ENCODE measurements around the gene RECQL5.

Gene RECQL5

DNA sequence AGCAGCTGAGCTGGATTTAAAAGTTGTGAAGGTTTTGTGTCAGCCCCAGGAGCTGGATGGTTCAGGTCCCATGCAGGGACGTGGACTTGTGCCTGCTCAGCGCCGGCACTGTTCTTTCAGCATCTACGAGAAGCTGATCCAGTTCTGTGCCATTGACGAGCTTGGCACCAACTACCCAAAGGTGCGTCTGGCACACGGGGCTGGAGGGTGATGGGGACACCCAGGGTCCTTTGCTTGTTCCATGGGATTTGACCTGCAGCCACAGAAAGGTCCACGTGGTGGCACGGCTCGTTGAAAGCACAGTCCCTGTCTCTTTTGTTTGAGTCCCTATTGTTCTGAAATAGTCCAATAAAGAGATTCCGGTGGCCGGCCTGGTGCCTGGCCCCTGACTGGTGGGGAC is 36.2 kb upstream of the RECQL5 start:
- H3K4me3 ChIP-seq (replicated peaks; ENCODE audit: low read depth, low read length) = no peak overlapping the region
- no peak for DNase-seq (ENCODE audit: extremely low read depth, low read depth)
- no peak for TF ChIP-seq CTCF (IDR thresholded peaks at IDR 0.05; ENCODE audit: low read depth, low read length, missing control alignments)

- no peak for DNase-seq (ENCODE audit: extremely low read depth, low read depth)
- no peak overlapping the region for H3K4me3 ChIP-seq (replicated peaks; ENCODE audit: low read depth, low read length)
- TF ChIP-seq CTCF (IDR thresholded peaks at IDR 0.05; ENCODE audit: low read depth, low read length, missing control alignments) = no peak
Observed at GRCh38 chr17:75701288-75701687, 34.3 kb upstream of the RECQL5 start.

DNA sequence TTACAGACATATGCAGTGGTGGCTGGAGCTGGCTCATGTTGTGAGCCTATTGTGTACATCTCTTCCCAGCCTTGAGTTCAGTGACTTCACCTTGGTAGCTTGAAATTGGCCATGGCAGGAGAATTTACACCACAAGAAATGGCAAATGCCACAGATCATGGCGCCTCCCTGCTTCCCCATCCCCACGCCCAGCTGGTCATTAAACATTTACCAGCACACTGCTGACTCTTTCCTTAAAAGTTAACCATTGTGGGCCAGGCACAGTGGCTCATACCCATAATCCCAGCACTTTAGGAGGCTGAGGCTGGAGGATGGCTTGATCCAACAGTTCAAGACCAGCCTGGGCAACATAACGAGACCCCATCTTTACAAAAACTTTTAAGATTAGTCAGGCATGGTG is 31.7 kb upstream of the RECQL5 start:
- no peak for TF ChIP-seq CTCF (IDR thresholded peaks at IDR 0.05; ENCODE audit: low read depth, low read length, missing control alignments)
- no peak for DNase-seq (ENCODE audit: extremely low read depth, low read depth)
- no peak overlapping the region for H3K4me3 ChIP-seq (replicated peaks; ENCODE audit: low read depth, low read length)

DNA sequence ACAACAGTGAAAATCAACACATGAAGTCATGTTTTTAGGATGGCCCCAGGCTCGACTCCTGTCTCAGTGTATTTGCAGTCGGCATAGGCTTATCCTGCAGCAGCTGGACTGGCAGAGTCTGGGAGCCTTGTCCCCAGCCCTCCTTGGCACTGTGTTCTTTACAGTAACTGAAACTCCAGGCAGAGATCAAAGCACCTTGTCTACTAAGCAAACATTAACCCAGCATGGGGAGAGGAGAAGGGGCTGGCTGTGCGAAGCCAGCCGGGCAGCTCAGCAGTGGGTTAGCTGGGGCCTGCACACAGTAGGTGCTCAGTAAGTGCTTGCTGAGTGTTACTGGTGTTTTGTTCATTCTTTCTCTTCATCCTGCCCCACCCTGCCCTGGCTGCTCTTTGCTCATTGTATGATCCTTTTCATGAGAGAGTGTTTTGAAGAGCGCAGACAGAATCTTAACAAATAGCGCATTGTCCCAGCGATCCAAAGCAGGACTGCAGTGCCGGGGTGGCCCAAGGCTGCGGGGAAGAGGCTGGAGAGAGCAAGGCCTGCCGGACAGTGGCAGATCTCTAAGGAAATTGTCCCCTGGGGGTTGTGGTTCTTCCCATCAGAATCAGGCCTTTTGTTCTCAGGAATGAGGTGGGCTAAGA is 30.8 kb upstream of the RECQL5 start:
- no peak for TF ChIP-seq CTCF (IDR thresholded peaks at IDR 0.05; ENCODE audit: low read depth, low read length, missing control alignments)
- no peak for DNase-seq (ENCODE audit: extremely low read depth, low read depth)
- no peak overlapping the region for H3K4me3 ChIP-seq (replicated peaks; ENCODE audit: low read depth, low read length)

GRCh38 chr17:75695830-75696271 is 28.9 kb upstream of the RECQL5 start:
- TF ChIP-seq CTCF (IDR thresholded peaks at IDR 0.05; ENCODE audit: low read depth, low read length, missing control alignments) = no peak
- DNase-seq (ENCODE audit: extremely low read depth, low read depth) = no peak
- no peak overlapping the region for H3K4me3 ChIP-seq (replicated peaks; ENCODE audit: low read depth, low read length)

GRCh38 chr17:75695141-75695829 is 28.3 kb upstream of the RECQL5 start:
- DNase-seq (ENCODE audit: extremely low read depth, low read depth) = no peak
- no peak for TF ChIP-seq CTCF (IDR thresholded peaks at IDR 0.05; ENCODE audit: low read depth, low read length, missing control alignments)
- no peak overlapping the region for H3K4me3 ChIP-seq (replicated peaks; ENCODE audit: low read depth, low read length)

Data from HFF-Myc (cell line).